GM12801 (cell line): Measurements from ENCODE around the gene SERPINI2.

Experiments used
- CTCF ChIP-seq: IDR thresholded peaks from one replicate; pipeline ENCODE4 v1.5.1; 2011; ENCODE audit warnings: control low read depth; ENCODE audit not compliant: insufficient read length; ENCODE audit errors: extremely low read depth

Gene SERPINI2

GRCh38 chr3:167397826-167398225 lies 76.0 kb downstream of the SERPINI2 start:
- TF ChIP-seq CTCF = no peak

GRCh38 chr3:167396075-167396474 lies 77.8 kb downstream of the SERPINI2 start:
- TF ChIP-seq CTCF = no peak

GRCh38 chr3:167394003-167394402 lies 79.8 kb downstream of the SERPINI2 start:
- TF ChIP-seq CTCF = no peak
